Neural progenitor cell (in vitro differentiated cells): ENCODE measurements around the gene DLL1. TPM values are rescaled to one million over a fixed set of nuclear protein-coding genes. Genes with fewer than 3 reads are reported as not detected.

Experiments used
- DNase-seq: peaks from one replicate; pipeline ENCODE4 v3.0.0-alpha.2; 2016; ENCODE audit warnings: low spot score
- H2AFZ ChIP-seq: fragments of 200-600 bp; sonication (generic); replicated peaks from 2 replicates; pipeline ENCODE4 v1.6.1; 2016; ENCODE audit warnings: antibody characterized with exemption
- H3F3A ChIP-seq: fragments of 200-600 bp; sonication (generic); 2 replicates; pipeline ENCODE4 v1.6.1; 2016; ENCODE audit warnings: antibody characterized with exemption, low read depth
- H3K27ac ChIP-seq: fragments of 200-600 bp; sonication (generic); 2 replicates; pipeline ENCODE4 v1.5.1; 2016; ENCODE audit warnings: mild to moderate bottlenecking
- H3K27me3 ChIP-seq: fragments of 200-600 bp; sonication (generic); 2 replicates; pipeline ENCODE4 v1.6.1; 2016; ENCODE audit warnings: mild to moderate bottlenecking, moderate library complexity
- H3K36me3 ChIP-seq: fragments of 200-600 bp; sonication (generic); 2 replicates; pipeline ENCODE4 v1.5.1; 2016
- H3K4me1 ChIP-seq: fragments of 200-600 bp; sonication (generic); 2 replicates; pipeline ENCODE4 v1.6.1; 2016; ENCODE audit warnings: mixed run types
- H3K4me2 ChIP-seq: fragments of 200-600 bp; sonication (generic); 2 replicates; pipeline ENCODE4 v1.6.1; 2016
- H3K4me3 ChIP-seq: fragments of 200-600 bp; sonication (generic); 2 replicates; pipeline ENCODE4 v1.5.1; 2016
- H3K79me2 ChIP-seq: fragments of 200-600 bp; sonication (generic); 2 replicates; pipeline ENCODE4 v1.6.1; 2016; ENCODE audit warnings: low read depth
- H3K9ac ChIP-seq: fragments of 200-600 bp; sonication (generic); 2 replicates; pipeline ENCODE4 v1.6.1; 2016
- H3K9me3 ChIP-seq: fragments of 200-600 bp; sonication (generic); 2 replicates; pipeline ENCODE4 v1.5.1; 2016; ENCODE audit warnings: low read depth
- H4K20me1 ChIP-seq: fragments of 200-600 bp; sonication (generic); 2 replicates; pipeline ENCODE4 v1.6.1; 2016; ENCODE audit warnings: low read depth
- H3K27ac Mint-ChIP-seq: 3 replicates; pipeline ENCODE4 v1.8.0; 2021; ENCODE audit warnings: mixed read lengths
- H3K27me3 Mint-ChIP-seq: 2 replicates; pipeline ENCODE4 v1.8.0; 2022; ENCODE audit warnings: low read depth, mild to moderate bottlenecking, inconsistent platforms, moderate library complexity, mixed read lengths; ENCODE audit not compliant: insufficient read depth
- H3K36me3 Mint-ChIP-seq: 3 replicates; pipeline ENCODE4 v1.8.0; 2021; ENCODE audit warnings: mixed read lengths
- H3K4me1 Mint-ChIP-seq: 3 replicates; pipeline ENCODE4 v1.8.0; 2021; ENCODE audit warnings: mixed read lengths
- H3K4me3 Mint-ChIP-seq: 3 replicates; pipeline ENCODE4 v1.8.0; 2021; ENCODE audit warnings: mild to moderate bottlenecking, moderate library complexity, mixed read lengths
- H3K9me3 Mint-ChIP-seq: 3 replicates; pipeline ENCODE4 v1.8.0; 2020; ENCODE audit warnings: mixed read lengths
- CTCF ChIP-seq: fragments of 200-600 bp; sonication (generic); IDR thresholded peaks from 2 replicates; pipeline ENCODE4 v1.5.1; 2017; ENCODE audit warnings: antibody characterized with exemption, mild to moderate bottlenecking
- EZH2 ChIP-seq: fragments of 200-600 bp; sonication (generic); IDR thresholded peaks from 2 replicates; pipeline ENCODE4 v1.6.1; 2017; ENCODE audit warnings: antibody characterized with exemption, mild to moderate bottlenecking, moderate library complexity
- EZH2phosphoT487 ChIP-seq: fragments of 200-600 bp; sonication (generic); IDR thresholded peaks from 2 replicates; pipeline ENCODE4 v1.6.1; 2017; ENCODE audit warnings: antibody characterized with exemption
- total RNA-seq: library from RNA; depleted of rRNA; stranded (reverse); fragments of >200 nt; gene quantifications from 2 replicates; pipeline ENCODE4 v1.2.3, GENCODE V29; 2015; ENCODE audit warnings: low replicate concordance

The DLL1 gene
- total RNA-seq, 1 donor from 2014 or later: 35.9 TPM

- Mint-ChIP-seq H3K9me3 (peaks cover 42% of the 10 kb centered on the region), H3K36me3 (peaks cover 24% of the 10 kb centered on the region), H3K4me1 (peaks cover 43% of the 10 kb centered on the region), H3K27me3 (peaks cover 4% of the 10 kb centered on the region), H3K4me3 (no peak overlapping the region), H3K27ac (no peak overlapping the region)
- H3K4me1 ChIP-seq: peaks cover 27% of the 10 kb centered on the region
- no peaks in the 10 kb centered on the region for H4K20me1 ChIP-seq
- H2AFZ ChIP-seq: no peak overlapping the region
- no peak overlapping the region for H3K4me2 ChIP-seq
- H3K36me3 ChIP-seq: peaks cover 4% of the 10 kb centered on the region
- H3K27me3 ChIP-seq: peaks cover 9% of the 10 kb centered on the region
- no peak overlapping the region for H3K4me3 ChIP-seq
- DNase-seq: no peak
- H3K79me2 ChIP-seq: peaks cover 6% of the 10 kb centered on the region
- TF ChIP-seq CTCF: no peak
- no peak for TF ChIP-seq EZH2phosphoT487
- TF ChIP-seq EZH2: no peak
- no peaks in the 10 kb centered on the region for H3K9me3 ChIP-seq
- H3K9ac ChIP-seq: no peak overlapping the region
- H3K27ac ChIP-seq: no peak overlapping the region
- H3F3A ChIP-seq: peaks cover 32% of the 10 kb centered on the region
Observed at GRCh38 chr6:170301184-170301583, 10.3 kb upstream of the DLL1 start.

GRCh38 chr6:170298688-170299087, 7.8 kb upstream of the DLL1 start:
- Histone ChIP-seq H3K4me1 (peaks cover 46% of the 10 kb centered on the region), H3K36me3 (no peaks in the 10 kb centered on the region), H3K4me2 (peak overlapping the region; percentile 100), H3K9ac (no peak overlapping the region), H3K27ac (no peak overlapping the region), H3K27me3 (peaks cover 13% of the 10 kb centered on the region), H2AFZ (no peak overlapping the region), H3F3A (peaks cover 50% of the 10 kb centered on the region), H3K4me3 (peak overlapping the region; percentile 94), H3K9me3 (no peaks in the 10 kb centered on the region), H4K20me1 (no peaks in the 10 kb centered on the region), H3K79me2 (no peaks in the 10 kb centered on the region)
- Mint-ChIP-seq H3K9me3 (peaks cover 31% of the 10 kb centered on the region), H3K4me3 (no peak overlapping the region), H3K4me1 (peaks cover 46% of the 10 kb centered on the region), H3K27me3 (peaks cover 12% of the 10 kb centered on the region), H3K27ac (peak overlapping the region; percentile 85), H3K36me3 (peaks cover 18% of the 10 kb centered on the region)
- DNase-seq: no peak
- no peak for TF ChIP-seq CTCF
- TF ChIP-seq EZH2phosphoT487: no peak
- no peak for TF ChIP-seq EZH2

- peaks cover 14% of the 10 kb centered on the region for H3K27me3 Mint-ChIP-seq
Observed at GRCh38 chr6:170297576-170298330, 6.9 kb upstream of the DLL1 start.

More at GRCh38 chr6:170297576-170298330, 6.9 kb upstream of the DLL1 start:
- peaks cover 18% of the 10 kb centered on the region for H3K36me3 Mint-ChIP-seq
- peak; percentile 73 for DNase-seq
- H3K4me1 Mint-ChIP-seq: peaks cover 56% of the 10 kb centered on the region
- no peak overlapping the region for H2AFZ ChIP-seq
- H3K4me1 ChIP-seq: peaks cover 55% of the 10 kb centered on the region
- peak overlapping the region; percentile 87 for H3K27ac ChIP-seq
- H3K79me2 ChIP-seq: no peaks in the 10 kb centered on the region
- peaks cover 15% of the 10 kb centered on the region for H3K27me3 ChIP-seq
- peak overlapping the region; percentile 85 for H3K27ac Mint-ChIP-seq
- peak overlapping the region; percentile 66 for H3K4me3 Mint-ChIP-seq
- TF ChIP-seq EZH2phosphoT487: no peak
- no peaks in the 10 kb centered on the region for H4K20me1 ChIP-seq
- peak overlapping the region; percentile 94 for H3K4me3 ChIP-seq
- H3K9ac ChIP-seq: no peak overlapping the region
- peaks cover 26% of the 10 kb centered on the region for H3K9me3 Mint-ChIP-seq
- H3K4me2 ChIP-seq: peak overlapping the region; percentile 100
- peaks cover 60% of the 10 kb centered on the region for H3F3A ChIP-seq
- H3K36me3 ChIP-seq: no peaks in the 10 kb centered on the region
- H3K9me3 ChIP-seq: no peaks in the 10 kb centered on the region
